Right ventricle myocardium superior (tissue), 1 donor: ENCODE measurements around the gene SNORC. TPM values are rescaled to one million over a fixed set of nuclear protein-coding genes. Genes with fewer than 3 reads are reported as not detected.

Source experiments
- ATAC-seq: fragments of 200-7000 bp; cut with Tn5 transposase; one replicate; pipeline ENCODE4 v1.9.1; 2020; ENCODE audit warnings: mild to moderate bottlenecking; ENCODE audit not compliant: poor library complexity
- DNase-seq: peaks from one replicate; pipeline ENCODE4 v3.0.0-alpha.2; 2020
- intact Hi-C: fragments of 100-400 bp; cut with DNase I; formaldehyde crosslinking; loops from one replicate; pipeline ENCODE4 v1.11.2; 2022
- total RNA-seq: library from RNA; stranded (reverse); fragmentation: NEBNext Ultra II Directional; extraction: Animal tissue kit (Norgen Biotek cat#: 25700); gene quantifications from one replicate; pipeline ENCODE4 v1.2.1, GENCODE V29; 2021
- donor health status: DM: no; HTN: yes; CAD: no; lungs with severe emphysema.

SNORC gene
- total RNA-seq, 1 donor from 2014 or later = 0.70 TPM

DNA sequence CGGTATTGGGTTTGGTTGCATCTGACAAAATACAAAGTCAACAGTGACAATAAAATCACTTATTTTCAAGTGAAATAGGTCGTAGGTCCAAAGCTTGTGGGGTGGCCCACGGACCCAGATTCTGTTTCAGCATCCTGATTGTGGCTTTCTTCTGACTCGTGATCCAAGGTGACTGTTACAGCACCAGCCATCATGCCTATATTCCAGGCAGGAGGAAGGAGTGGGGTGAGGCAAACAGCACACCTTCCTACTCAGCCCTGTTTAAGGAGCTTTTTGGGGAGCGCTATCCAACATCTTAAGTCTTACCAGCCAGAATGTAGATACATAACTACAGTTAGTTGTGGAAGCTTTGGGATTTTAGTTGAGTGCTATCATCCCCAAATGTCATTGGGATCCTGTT is 8.7 kb upstream of the SNORC start:
- no peak for ATAC-seq

DNA sequence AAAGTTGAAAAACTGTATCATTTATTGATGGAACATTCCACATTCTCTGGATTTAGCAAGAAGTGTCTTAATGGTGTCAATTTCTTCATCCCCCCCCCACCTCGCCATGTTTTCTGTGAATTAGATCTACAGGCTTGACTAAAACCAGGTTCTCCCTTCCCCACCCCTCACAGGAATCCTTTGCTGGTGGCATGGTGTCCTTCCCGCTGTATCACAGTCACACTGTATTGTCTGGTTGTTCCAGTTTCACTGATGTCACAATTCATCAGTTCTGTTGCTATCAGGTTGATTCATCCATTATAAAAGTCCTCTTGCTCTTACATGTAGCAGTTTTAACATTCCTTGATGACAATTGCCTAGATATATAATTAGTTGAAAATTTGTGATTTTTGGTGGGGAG is 6.1 kb upstream of the SNORC start:
- intact Hi-C loops = no loop called here
- ATAC-seq = no peak
- DNase-seq = no peak

More for the DNA sequence above, 8.7 kb upstream of the SNORC start:
- intact Hi-C loops = no loop called here
- no peak for DNase-seq

DNA sequence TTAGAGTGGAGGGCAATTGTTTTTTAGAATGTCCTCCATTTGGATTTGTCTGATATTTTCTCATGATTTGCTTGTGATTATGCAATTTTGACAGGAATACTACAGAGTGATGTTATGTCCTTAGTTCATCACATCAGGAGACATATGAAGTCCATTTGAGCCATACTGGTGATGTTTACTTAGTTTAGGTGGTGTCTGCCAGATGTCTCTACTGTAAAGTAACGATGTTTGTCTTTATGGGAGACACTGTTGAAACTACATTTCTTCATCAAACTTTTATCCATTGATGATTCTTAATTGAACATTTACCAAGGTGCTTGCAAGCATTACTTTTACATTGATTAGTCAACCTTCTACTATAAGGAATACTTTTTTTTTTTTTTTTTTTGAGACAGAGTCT is 4.9 kb upstream of the SNORC start:
- intact Hi-C loops = no loop called here
- no peak for DNase-seq
- ATAC-seq = no peak

DNA sequence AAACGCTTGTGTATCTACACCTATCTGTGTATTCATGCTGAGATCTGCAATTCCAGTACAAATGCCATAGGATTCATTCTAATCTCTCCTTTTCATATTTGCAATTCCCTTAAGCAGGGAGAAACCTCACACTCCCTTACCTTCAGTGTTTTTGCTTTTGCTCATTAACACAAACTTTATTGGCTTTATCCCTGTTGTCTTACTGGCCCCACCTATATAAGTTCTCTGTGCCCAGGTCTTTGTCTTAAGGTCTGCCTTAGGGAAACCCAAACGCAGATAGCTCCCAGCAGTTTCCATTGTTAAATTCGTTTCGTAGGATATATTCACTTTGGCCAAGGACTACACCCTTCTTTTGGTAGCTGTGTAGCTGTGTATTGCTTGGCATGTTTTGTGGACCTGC is 4.0 kb upstream of the SNORC start:
- ATAC-seq (no peak), DNase-seq (no peak)
- intact Hi-C loops = no loop called here

DNA sequence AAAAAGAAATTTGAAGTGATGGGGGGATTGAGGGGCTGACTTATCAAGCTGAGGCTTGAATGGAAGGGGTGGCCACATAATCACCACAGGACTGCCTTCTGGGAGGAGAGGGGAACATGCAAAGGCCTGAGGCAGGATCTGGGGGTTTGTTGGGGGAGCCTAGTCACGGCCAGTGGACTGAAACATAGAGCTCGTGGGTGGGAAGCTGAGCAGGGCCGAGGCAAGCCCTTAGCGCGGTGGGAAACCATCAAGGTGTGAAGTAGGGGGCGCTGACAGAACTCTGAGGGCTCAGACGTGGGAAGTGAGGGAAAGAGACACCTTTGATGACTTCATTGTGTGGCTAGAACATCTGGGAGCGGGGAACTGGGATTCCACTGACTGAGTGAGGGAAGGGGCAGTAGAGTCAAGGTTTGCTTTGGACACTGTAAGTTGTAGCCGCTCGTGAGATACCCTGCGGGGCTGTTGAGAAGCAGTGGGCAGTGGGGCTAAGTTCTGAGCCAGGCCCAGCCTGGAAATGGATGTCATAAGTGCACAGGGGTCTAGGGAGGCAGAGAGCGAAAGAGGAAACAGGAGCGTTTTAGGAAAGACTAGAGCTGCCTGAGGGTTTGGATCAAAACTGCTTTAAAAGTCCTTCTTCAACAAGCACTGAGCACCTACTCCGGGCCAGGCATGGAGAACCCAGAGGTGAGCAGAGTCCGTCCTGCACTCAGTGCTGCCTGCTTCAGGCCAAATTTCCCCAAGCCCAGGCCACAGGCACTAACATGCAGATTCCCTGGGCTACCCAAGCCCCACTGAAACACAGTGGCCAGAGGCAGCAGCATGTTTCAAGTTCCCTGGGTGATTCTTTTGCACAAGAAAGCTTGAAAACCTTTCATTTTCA is 686 bp upstream of the SNORC start:
- ATAC-seq (no peak), DNase-seq (no peak)
- intact Hi-C loops = loop anchor here (10.0 kb wide), 1 partner anchor 165 kb away; the partner anchor contains the start of gene NEU2

DNA sequence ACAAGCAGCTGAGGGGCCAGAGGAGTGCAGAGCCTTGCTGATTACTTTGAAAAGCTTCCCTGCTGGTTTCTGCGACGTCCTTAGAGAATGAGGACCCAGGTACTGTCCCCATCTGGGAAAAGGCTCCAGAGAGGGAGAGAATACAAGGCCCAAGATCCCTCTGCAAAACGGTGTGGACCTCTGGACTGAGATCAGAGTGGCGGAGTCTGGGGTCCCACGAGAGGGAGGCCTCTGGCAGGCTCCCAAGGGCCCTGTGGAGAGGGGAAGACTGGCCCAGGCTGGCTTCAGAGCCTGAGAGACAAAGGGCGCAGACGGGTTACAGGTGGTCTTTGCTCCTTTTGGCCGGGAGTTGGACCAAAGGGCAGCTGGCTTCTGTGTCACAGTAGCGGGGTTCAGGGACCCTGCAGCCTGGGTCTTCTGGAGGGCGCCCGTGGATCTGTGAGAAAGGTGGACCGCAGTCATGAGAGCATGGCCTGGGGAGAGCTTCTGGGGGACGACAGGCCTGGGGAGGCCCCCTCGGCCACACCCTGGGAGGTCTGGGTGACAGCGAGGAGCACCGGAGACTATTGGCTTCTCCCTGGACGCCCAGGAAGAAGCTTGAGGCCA is 805 bp downstream of the SNORC start:
- no peak for DNase-seq
- no peak for ATAC-seq
- intact Hi-C loops = loop anchor here (10.0 kb wide), 1 partner anchor 164 kb away; the partner anchor contains the start of gene NEU2

DNA sequence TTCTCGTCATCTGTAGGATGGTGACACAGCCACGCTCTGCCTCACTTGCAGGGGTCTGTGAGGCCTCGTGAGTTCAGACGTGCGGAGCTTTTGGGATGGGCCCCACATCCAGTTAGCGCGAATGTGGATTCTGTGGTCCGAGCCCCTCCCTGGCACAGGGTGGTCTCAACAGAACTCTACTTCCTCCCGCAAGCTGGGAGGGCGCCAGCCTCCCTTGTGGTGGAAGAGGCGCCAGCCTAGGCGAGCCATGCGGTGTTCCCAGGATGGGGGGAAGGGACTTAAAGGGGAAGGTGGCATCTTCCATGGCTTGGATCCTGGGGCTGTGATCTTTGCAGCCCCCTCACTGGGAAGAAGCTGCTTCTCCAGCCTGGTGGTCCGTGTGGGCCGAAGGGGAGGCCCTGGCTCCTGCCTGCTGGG is 1.4 kb downstream of the SNORC start:
- DNase-seq (no peak), ATAC-seq (no peak)
- intact Hi-C loops = loop anchor here (10.0 kb wide), 1 partner anchor 163 kb away; the partner anchor contains the start of gene NEU2

DNA sequence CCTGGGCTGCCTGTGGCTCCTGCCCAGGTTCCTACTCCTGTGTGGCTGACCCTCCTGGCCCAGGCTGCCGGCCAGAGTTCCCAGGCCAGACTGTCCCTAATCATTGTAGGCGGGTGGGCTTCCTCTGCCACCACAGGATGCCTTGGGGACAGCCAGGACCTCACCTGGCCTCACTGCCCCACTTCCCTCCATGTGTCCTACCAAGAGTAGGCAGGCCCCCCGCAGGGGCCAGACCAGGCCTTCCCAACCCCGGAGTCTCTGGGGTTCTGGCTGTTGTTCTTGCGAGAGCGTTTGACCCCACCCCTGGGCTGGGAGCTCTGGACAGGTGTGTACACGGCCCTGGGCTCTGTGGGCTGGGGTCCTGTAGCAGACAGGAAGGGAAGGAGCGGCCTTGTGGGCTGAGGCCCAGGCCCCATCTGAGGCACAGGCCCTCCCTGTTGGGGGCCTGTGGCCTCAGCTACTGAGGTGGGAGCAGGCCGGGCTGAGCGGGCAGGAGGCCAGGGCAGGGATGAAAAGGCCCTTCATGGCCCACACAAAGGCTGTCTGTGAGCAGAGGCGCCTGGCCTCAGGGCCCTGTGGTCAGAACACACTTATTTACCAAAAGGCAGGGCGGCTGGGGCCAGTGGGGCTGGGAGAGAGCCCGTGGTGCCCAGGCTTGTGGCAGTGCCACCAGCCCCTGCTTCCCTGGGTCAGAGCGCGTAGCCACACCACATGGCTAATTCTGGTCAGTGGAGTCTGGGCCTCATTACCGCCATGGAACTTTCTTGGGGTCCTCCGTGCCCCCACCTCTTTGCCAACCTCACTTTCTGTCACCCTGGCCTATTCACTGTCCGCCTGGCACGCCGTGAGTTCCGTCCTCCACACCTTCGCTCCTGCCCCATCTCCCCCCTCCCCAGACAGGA is 2.0 kb downstream of the SNORC start:
- intact Hi-C loops = loop anchor here (10.0 kb wide), 1 partner anchor 163 kb away; the partner anchor contains the start of gene NEU2
- no peak for ATAC-seq
- DNase-seq = no peak

DNA sequence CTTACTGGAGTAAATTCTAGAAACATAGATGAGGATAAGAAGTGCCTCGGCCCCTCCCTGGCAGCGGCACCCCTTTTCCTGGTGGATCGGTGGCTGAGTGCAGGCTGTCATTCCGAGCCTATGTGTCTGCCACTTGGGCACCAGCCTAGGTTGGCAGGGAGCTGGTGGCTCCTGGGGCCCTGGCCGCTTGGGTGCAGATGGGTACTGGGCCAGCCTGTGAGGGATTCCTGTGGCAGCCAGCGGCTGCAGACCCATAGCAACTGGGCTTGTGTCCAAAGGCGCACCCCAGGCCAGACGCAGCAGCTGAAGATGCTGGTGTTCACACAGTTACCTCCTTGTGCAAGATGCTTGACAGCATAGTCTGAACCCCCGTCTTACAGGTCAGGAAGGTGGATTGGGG is 2.8 kb downstream of the SNORC start:
- ATAC-seq = no peak
- intact Hi-C loops = loop anchor here (10.0 kb wide), 1 partner anchor 162 kb away; the partner anchor contains the start of gene NEU2
- DNase-seq = no peak

DNA sequence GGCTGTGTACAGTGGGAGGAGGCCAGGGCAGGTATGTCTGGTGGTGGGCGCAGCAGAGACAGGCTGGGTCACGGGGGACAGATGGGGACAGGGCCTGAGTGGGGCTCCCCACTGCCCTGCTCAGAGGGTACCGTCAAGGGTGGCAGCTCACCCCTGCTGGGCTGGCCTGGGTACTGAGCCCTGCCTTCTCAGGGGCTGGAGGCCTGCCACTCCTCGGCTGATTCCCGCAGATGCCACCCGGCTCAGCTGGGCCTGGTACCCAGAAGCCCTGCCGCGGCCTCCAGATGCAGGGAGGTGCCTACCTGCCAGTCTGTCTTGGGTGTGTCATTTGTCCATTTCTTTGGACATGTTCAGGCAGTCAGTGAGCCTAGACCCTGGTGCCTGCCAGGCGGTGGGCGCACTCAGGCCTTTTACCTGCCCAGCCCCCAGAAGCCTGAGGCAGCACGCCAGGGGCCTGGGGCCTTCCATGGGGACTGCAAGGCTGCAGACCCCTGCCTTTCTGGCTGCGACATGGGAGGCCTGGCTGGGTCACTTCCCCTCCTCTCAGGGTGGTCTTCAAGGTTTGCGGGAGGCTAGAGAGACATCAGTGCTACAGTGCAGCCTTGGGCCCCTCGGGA is 3.3 kb downstream of the SNORC start:
- DNase-seq (no peak), ATAC-seq (no peak)
- intact Hi-C loops = loop anchor here (10.0 kb wide), 1 partner anchor 161 kb away; the partner anchor contains the start of gene NEU2

DNA sequence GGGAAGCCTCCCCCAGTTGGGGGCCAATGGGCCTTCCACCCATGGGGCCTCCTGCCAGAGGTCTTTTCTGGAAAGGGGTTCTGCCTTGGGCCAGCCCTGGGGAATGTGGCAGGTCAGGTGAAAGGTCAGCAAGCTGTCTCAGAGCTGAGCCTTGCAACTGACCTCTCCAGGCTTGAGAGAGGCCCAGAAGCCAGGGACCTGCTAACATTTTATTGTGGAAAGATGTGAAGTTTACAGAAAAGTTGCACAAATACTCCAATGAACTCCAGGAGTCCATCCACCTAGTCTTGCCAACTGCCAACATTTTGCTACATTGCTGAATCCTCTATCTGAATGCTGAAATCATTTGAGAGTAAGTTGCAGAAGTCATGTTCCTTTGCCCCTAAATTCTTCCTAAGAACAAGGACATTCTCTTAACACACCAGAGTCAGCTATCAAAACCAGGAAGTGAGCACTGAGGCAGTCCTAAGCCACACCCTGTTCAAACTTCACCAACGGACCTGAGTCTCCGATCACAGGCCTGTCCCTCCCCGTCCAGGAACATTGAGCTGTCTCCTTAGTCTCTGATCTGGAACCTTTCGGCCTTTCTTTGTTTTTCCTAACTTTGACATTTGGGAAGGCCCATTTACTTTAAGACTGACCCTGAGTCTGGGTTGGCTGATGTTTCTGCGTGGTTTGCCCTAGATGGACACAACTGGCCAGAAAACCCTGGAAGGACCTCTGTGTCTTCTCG is 4.0 kb downstream of the SNORC start:
- no peak for DNase-seq
- intact Hi-C loops = loop anchor here (10.0 kb wide), 1 partner anchor 161 kb away; the partner anchor contains the start of gene NEU2
- no peak for ATAC-seq

DNA sequence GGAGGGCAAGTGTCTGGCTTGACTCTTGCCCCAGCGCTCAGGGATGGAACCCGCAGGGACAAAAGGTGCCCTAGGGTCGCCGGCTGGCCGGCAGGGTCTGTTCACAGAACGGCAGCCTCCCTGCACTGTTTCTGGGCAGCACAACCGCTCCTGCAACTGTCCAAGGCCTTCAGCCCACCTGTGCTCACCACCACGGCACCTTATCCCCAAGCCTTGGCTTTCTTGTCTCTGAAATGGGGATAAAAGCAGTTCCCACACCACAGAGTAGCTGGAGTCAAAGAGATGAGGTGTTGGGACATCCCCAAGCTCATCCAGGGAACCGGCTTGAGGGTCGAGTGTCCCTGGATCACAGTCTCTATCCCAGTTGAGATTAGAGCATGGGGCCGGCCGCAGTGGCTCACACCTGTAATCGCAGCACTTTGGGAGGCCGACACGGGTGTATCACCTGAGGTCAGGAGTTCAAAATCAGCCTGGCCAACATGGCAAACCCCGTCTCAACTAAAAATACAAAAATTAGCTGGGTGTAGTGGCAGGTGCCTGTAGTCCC is 4.7 kb downstream of the SNORC start:
- no peak for ATAC-seq
- intact Hi-C loops = loop anchor here (10.0 kb wide), 1 partner anchor 160 kb away; the partner anchor contains the start of gene NEU2
- no peak for DNase-seq

DNA sequence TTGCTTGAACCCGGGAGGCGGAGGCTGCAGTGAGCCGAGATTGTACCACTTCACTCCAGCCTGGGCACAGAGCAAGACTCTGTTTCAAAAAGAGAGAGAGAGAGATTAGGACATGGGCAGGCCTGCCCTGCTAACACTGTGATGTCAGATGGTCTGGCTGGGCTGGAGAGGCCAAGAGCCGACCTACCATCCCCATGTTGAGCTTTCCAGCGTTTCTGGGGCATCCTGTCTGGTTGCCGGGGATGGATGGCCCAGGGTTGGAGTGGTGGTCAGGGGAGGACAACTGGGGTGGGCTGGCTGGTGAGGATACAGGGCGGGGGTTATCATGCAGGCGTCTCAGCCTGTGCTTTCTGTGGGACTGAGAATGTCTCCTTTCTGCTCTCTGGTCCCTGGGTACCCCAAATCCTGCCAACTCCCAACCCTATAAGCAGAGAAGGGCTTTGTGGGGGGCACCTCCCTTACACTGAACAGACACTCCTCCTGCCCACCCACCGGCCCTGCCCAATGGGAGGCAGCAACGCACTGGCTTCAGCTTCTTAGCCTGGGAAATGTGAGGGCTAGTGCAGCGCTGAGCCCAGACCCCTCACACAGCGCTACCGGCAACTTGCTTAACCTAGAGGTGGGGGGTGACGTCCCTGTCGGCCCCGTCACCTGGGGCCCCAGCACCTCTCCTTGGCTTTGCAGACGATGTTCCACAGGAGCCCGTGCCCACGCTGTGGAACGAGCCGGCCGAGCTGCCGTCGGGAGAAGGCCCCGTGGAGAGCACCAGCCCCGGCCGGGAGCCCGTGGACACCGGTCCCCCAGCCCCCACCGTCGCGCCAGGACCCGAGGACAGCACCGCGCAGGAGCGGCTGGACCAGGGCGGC is 5.4 kb downstream of the SNORC start:
- no peak for ATAC-seq

DNA sequence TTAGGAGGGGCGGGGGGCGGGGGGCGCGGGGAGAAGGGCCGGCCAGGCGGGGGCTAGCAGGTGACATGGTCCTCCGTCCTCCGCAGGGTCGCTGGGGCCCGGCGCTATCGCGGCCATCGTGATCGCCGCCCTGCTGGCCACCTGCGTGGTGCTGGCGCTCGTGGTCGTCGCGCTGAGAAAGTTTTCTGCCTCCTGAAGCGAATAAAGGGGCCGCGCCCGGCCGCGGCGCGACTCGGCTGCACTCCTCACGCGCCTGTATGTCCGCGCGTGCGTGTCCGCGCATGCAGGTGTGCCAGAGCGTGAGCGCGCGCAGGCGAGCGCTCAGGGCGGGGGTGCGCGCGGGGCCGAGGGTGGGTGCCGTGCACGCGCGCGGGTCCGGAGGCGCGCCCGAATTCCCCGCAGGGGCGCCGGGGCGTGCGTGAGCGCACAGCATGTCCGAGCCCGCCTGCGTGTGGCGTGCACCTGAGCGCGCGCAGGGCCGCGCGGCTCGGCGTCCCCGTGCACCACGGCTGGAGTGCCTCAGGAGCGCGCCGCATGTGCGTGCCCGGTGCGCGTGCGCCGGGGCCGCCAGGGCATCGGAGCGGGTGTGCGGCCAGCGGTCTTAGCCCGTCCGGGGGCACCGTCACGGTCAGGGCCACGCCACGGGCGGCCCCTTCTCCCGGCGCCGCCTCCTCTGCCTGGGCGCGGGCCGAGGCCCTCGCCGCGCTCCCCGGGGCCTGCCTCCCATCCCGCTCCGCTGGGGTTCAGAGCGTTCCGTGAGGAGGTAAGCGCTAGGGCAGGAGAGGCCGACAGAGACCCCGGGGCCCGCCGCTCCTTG is 6.3 kb downstream of the SNORC start:
- intact Hi-C loops = loop anchor here (10.0 kb wide), 1 partner anchor 158 kb away; the partner anchor contains the start of gene NEU2
- DNase-seq (no peak), ATAC-seq (peak; percentile 18)

More for the DNA sequence above, 5.4 kb downstream of the SNORC start:
- no peak for DNase-seq
- intact Hi-C loops = loop anchor here (10.0 kb wide), 1 partner anchor 159 kb away; the partner anchor contains the start of gene NEU2

DNA sequence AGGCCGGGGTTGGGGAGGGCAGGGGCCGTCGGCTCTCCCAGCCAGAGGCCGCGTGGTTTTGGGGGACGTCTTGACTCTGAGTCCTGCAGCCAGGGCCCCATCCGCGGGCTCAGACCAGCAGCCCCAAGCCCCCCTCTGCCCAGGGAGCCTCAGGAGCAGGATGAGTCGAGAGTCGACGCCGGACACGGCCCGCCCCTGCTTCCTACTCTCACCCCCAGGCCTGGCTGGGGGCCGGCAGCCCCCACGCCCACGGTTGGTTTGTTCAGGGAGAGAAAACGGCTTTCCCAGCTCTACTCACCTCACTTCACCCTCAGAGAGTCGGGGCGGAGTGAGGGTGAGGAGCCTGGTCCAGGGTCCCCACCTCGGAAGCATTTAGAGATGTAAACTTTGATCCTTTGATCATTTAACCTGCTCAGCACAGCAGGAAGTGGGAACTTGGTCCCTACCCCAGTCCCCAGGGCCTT is 6.9 kb downstream of the SNORC start:
- ATAC-seq (no peak), DNase-seq (no peak)
- intact Hi-C loops = loop anchor here (10.0 kb wide), 1 partner anchor 158 kb away; the partner anchor contains the start of gene NEU2
